GM21825 (cell line): Measurements from ENCODE around the gene STK24.

Experiments used
- ATAC-seq: cut with Tn5 transposase; IDR thresholded peaks from one replicate; pipeline ENCODE4 v1.9.1; 2021; ENCODE audit warnings: mild to moderate bottlenecking, moderate library complexity; ENCODE audit not compliant: unreplicated experiment

The STK24 gene

DNA sequence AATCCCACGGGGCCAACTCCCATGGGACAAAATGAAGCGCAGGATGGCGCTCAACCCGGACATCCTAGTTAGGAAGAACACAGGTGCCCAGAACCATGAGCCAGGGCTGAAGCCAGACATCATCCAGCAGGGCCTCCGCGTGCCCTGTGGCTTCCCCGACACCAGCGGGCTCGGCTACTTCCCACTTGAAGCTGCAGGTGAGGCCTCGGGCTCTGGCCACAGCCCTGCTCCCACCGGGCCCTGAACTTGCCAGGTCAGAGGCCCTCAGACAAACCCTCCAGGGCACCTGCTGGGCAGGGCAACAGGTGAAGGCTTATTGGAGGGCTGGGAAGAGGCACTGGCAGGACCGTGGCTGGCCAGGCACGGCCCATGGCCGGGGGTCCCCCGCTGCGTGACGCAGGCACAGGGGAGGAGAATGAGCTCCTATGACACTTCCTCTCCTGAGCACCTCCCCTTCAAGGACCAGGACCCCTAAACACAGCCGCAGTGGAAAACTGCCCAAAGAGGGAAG, 117.7 kb downstream of the STK24 start:
- no peak for ATAC-seq

DNA sequence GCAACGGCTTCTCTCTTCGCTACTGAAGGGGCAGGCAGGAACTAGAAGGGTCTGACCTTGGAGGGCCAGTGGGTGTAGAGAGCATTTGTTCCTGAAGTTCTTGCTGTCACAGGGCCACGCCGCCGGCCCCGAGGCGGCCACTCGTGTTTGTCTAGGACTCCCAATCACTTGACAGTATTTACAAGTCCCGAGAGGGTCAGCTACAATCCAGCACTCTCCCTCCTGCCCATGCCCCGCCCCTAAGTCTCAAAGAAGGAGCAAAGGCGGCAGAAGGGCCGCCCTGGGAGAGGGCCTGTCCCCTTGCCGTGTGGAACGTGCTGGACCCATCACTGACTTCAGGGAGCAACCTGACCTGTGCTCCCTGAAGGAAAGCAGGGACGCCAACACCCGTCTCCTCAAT, 118.5 kb downstream of the STK24 start:
- ATAC-seq: no peak

DNA sequence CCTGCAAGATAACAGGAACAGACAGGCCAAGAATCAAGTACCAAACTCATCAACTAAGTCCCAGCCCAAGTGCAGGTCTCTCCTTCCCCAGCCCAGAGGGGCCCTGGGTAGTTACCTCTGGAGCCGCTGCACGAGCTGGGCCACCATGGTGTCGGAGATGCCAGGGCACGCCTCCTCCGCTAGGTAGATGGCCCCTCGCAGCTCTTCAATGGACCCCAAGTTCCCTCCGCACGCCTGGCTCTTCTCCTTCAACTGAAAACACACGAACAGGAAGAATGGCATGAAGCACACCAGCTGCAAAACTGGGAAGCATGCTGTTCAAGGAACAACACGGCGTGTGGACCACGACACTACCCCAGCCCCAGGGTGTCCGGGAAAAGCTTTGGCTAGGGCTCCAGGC, 119.9 kb downstream of the STK24 start:
- no peak for ATAC-seq

GRCh38 chr13:98456413-98456845, 120.5 kb downstream of the STK24 start:
- ATAC-seq: no peak

- ATAC-seq: no peak
Observed at GRCh38 chr13:98454389-98454881, 122.5 kb downstream of the STK24 start.

DNA sequence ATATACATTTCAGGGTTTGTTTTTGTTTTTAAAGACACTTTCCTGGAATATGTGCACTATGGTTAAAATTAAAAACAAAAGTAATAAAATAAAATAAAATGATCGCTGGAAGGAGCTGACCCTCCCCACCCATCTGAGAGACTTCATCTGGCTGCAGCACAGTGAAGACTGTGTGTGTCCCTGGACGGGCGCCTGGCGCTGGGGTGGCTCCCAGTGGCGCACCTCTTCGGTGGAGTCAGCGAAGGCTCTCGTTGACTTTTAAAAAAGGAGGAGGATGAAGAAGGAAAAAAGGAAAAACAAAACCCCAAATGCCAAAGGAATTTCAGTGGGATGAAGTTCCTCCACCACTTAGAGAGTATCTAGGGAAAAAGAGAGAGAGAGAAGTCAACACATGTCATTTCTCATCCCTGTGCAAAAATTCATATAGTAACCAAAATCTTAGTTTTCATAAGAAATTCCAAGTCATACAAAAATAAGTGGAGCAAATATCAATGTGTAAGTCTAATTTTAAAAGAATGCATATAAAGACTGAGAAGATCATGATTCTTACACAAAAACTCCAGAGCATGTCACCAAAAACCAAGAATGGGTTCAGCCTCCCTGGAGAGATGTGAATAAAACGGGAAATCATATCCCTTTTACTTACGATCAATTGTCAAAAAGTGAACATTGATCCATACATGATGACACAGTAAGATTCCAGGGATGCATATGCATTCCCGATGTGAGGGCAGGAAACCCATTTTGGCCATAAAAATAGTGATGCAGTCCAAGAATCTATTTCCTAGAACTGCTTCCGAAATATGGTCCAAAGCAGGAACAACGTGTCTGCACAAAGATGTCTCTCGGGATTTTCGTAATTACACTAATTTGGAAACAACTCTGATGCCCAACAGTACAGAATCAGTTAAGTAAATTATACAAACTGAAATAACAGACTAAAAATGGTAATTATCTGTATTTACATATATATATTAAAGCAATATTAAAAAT, 123.8 kb downstream of the STK24 start:
- no peak for ATAC-seq

- no peak for ATAC-seq
Observed at GRCh38 chr13:98451676-98452470, 125.0 kb downstream of the STK24 start.

GRCh38 chr13:98450539-98451111, 126.3 kb downstream of the STK24 start:
- no peak for ATAC-seq

GRCh38 chr13:98450026-98450425, 126.9 kb downstream of the STK24 start:
- no peak for ATAC-seq

GRCh38 chr13:98449273-98449672, 127.6 kb downstream of the STK24 start:
- no peak for ATAC-seq

DNA sequence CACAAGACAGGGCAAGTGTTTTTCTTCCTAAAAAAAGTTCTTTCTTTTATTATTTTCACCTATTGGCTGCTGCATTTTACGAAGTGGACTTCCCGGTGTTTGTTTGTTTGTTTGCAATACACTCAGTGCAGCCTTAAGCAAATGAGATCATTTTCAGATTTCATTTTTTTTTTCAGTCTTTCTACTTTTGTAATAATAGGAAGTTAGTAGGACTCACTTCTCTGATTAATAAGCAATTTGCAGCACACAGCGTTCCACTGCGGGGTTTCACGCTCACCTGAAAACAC, 128.3 kb downstream of the STK24 start:
- ATAC-seq: no peak

GRCh38 chr13:98447881-98448641, 128.8 kb downstream of the STK24 start:
- no peak for ATAC-seq

- ATAC-seq: no peak
Observed at GRCh38 chr13:98447130-98447529, 129.8 kb downstream of the STK24 start.

GRCh38 chr13:98446234-98446621, 130.7 kb downstream of the STK24 start:
- ATAC-seq: no peak

GRCh38 chr13:98445340-98446233, 131.3 kb downstream of the STK24 start:
- peak; percentile 95 for ATAC-seq

- no peak for ATAC-seq
Observed at GRCh38 chr13:98444381-98444780, 132.5 kb downstream of the STK24 start.

DNA sequence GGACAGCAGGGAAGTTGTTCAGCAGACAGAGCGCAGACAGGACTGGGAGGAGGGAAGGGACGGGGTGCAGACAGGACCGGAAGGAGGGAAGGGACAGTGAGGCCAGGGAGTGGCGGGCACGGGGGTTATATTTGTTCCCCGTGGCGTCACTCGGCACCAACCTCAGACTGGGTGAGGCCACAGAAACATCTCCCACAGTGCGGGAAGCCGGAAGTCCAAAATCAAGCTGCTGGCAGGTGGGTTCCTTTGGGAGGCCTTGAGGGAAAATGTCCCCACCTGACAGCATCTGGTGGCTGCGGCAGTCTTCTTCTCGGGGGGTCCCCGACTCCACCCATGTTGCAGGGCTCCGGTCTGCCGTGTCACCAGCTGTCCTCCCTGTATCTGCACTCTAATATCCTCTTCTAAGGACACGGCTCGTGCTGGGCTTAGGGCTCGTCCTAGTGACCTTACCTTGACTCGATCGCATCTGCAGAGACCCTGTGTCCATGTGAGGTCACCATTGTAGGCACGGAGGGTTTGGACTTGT, 133.0 kb downstream of the STK24 start:
- ATAC-seq: no peak

GRCh38 chr13:98443329-98443728, 133.6 kb downstream of the STK24 start:
- ATAC-seq: no peak
